ENCODE results near the gene ASPSCR1.

GRCh38 chr17:82025401-82026107 is 48.1 kb downstream of the ASPSCR1 start:
- TF ChIP-seq CTCF (IDR thresholded peaks at IDR 0.05) (no peak), POLR2A (IDR thresholded peaks at IDR 0.05) (no peak), EP300 (IDR thresholded peaks at IDR 0.05) (no peak), POLR2AphosphoS5 (IDR thresholded peaks at IDR 0.05) (no peak)

Measured in stomach (tissue), 4 donors.